ENCODE results near the gene MYH14. TPM values are rescaled to one million over a fixed set of nuclear protein-coding genes. Genes with fewer than 3 reads are reported as not detected.

MYH14 gene
- total and polyA plus RNA-seq, 9 of the 15 experiments (the other 6 are each of a cell fraction or from before 2014, with no cell fraction given): 0.04 to 0.86 (median 0.19) TPM; not detected in 2

DNA sequence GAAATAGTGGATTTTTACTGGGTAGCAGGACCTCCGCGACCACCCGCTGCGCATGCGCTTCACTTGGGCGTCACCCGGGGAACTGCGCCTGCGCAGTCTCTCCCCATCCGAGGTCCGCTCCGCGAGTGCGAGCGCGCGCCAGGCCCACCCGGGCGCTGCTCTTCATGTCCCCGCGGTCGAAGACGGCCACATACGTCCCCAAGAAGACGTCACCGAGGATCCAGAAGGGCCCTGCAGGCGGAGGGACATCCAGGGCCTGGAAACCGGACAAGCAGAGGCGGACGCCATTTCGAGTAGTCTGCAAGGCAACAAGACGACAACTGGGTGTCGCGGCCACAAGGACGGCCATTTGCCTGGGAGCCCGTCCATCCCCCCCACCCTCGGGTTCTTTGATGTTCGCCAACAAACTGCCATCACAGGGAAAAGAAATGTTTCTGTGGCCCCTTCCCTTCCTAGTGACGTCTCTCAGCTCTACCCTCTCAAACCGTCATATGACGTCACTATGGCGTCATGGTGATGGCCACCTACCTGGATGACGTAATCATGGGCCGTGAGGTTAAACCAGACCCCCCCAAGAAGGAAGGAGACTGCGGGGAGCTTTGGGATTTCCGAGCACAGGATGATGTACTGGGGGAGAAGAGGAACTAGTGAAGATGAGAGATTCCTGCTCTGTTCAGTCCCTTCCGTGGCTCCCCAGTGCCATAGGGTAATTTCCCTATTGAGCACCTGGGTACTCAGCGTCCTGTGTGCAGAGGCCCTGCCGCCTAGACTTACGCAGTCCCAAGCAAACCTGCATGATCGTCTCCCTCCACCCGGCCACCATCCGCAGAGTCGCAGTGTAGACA lies 155.3 kb downstream of the MYH14 start (continued):
- TF ChIP-seq, protein P1, sequence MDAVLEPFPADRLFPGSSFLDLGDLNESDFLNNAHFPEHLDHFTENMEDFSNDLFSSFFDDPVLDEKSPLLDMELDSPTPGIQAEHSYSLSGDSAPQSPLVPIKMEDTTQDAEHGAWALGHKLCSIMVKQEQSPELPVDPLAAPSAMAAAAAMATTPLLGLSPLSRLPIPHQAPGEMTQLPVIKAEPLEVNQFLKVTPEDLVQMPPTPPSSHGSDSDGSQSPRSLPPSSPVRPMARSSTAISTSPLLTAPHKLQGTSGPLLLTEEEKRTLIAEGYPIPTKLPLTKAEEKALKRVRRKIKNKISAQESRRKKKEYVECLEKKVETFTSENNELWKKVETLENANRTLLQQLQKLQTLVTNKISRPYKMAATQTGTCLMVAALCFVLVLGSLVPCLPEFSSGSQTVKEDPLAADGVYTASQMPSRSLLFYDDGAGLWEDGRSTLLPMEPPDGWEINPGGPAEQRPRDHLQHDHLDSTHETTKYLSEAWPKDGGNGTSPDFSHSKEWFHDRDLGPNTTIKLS (IDR thresholded peaks at IDR 0.05; ENCODE audit: borderline replicate concordance, low read depth): peak; percentile 21; the same call in 1 of the 2 replicates
- TF ChIP-seq SREBF2 (CRISPR knock-in tag; IDR thresholded peaks at IDR 0.05): 0 out of 2 replicates have a peak, but pooled peaks have one; percentile 31
- TF ChIP-seq ZC3H4 (CRISPR knock-in tag; IDR thresholded peaks at IDR 0.05; ENCODE audit: borderline replicate concordance): no peak
- TF ChIP-seq ZNF57 (CRISPR knock-in tag; IDR thresholded peaks at IDR 0.05): no peak
- TF ChIP-seq, protein P2, sequence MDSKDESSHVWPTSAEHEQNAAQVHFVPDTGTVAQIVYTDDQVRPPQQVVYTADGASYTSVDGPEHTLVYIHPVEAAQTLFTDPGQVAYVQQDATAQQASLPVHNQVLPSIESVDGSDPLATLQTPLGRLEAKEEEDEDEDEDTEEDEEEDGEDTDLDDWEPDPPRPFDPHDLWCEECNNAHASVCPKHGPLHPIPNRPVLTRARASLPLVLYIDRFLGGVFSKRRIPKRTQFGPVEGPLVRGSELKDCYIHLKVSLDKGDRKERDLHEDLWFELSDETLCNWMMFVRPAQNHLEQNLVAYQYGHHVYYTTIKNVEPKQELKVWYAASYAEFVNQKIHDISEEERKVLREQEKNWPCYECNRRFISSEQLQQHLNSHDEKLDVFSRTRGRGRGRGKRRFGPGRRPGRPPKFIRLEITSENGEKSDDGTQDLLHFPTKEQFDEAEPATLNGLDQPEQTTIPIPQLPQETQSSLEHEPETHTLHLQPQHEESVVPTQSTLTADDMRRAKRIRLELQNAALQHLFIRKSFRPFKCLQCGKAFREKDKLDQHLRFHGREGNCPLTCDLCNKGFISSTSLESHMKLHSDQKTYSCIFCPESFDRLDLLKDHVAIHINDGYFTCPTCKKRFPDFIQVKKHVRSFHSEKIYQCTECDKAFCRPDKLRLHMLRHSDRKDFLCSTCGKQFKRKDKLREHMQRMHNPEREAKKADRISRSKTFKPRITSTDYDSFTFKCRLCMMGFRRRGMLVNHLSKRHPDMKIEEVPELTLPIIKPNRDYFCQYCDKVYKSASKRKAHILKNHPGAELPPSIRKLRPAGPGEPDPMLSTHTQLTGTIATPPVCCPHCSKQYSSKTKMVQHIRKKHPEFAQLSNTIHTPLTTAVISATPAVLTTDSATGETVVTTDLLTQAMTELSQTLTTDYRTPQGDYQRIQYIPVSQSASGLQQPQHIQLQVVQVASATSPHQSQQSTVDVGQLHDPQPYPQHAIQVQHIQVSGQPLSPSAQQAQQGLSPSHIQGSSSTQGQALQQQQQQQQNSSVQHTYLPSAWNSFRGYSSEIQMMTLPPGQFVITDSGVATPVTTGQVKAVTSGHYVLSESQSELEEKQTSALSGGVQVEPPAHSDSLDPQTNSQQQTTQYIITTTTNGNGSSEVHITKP (IDR thresholded peaks at IDR 0.05; ENCODE audit: partially characterized antibody): no peak
- TF ChIP-seq, protein P3, sequence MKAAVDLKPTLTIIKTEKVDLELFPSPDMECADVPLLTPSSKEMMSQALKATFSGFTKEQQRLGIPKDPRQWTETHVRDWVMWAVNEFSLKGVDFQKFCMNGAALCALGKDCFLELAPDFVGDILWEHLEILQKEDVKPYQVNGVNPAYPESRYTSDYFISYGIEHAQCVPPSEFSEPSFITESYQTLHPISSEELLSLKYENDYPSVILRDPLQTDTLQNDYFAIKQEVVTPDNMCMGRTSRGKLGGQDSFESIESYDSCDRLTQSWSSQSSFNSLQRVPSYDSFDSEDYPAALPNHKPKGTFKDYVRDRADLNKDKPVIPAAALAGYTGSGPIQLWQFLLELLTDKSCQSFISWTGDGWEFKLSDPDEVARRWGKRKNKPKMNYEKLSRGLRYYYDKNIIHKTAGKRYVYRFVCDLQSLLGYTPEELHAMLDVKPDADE (conservative IDR thresholded peaks at IDR 0.05; ENCODE audit: control insufficient read depth, low read depth, low read length): 0 out of 2 replicates have a peak, but pooled peaks have one; percentile 49
- TF ChIP-seq NONO (IDR thresholded peaks at IDR 0.05; ENCODE audit: low read depth in 2 of 2, low read length in 1 of 2): no peak
- TF ChIP-seq PML (IDR thresholded peaks at IDR 0.05; ENCODE audit: low read length): peak; percentile 48; the same call in 1 of the 2 replicates
- no peak for TF ChIP-seq BRD9 (IDR thresholded peaks at IDR 0.05; ENCODE audit: low read depth, partially characterized antibody)
- TF ChIP-seq ZKSCAN1 (IDR thresholded peaks at IDR 0.05; ENCODE audit: low read depth, low read length): no peak
- TF ChIP-seq, protein P4, sequence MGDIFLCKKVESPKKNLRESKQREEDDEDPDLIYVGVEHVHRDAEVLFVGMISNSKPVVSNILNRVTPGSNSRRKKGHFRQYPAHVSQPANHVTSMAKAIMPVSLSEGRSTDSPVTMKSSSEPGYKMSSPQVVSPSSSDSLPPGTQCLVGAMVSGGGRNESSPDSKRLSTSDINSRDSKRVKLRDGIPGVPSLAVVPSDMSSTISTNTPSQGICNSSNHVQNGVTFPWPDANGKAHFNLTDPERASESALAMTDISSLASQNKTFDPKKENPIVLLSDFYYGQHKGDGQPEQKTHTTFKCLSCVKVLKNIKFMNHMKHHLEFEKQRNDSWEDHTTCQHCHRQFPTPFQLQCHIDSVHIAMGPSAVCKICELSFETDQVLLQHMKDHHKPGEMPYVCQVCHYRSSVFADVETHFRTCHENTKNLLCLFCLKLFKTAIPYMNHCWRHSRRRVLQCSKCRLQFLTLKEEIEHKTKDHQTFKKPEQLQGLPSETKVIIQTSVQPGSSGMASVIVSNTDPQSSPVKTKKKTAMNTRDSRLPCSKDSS (IDR thresholded peaks at IDR 0.05; ENCODE audit: low read depth, partially characterized antibody): no peak
- TF ChIP-seq PTBP1 (IDR thresholded peaks at IDR 0.05; ENCODE audit: low read depth, low read length): no peak
- TF ChIP-seq, protein P5, sequence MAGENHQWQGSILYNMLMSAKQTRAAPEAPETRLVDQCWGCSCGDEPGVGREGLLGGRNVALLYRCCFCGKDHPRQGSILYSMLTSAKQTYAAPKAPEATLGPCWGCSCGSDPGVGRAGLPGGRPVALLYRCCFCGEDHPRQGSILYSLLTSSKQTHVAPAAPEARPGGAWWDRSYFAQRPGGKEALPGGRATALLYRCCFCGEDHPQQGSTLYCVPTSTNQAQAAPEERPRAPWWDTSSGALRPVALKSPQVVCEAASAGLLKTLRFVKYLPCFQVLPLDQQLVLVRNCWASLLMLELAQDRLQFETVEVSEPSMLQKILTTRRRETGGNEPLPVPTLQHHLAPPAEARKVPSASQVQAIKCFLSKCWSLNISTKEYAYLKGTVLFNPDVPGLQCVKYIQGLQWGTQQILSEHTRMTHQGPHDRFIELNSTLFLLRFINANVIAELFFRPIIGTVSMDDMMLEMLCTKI (IDR thresholded peaks at IDR 0.05; ENCODE audit: partially characterized antibody): no peak
- TF ChIP-seq DDX20 (tag; IDR thresholded peaks at IDR 0.05; ENCODE audit: low read depth): no peak
- no peak for TF ChIP-seq CBFA2T2 (conservative IDR thresholded peaks at IDR 0.05)
- no peak for TF ChIP-seq COPS2 (conservative IDR thresholded peaks at IDR 0.05)

All from K562 (cell line).